GM23338 (cell line): ENCODE data around the gene GPC6.

ENCODE experiments used
- NANOG ChIP-seq: IDR thresholded peaks from 2 replicates; pipeline ENCODE4 v1.6.1; 2016; ENCODE audit warnings: antibody characterized with exemption, borderline replicate concordance
- POLR2AphosphoS5 ChIP-seq: IDR thresholded peaks from 2 replicates; pipeline ENCODE4 v1.6.1; 2016; ENCODE audit warnings: antibody characterized with exemption, low read depth
- TF ChIP-seq, protein P1 (sequence below), 2 experiments: fragments of 200-600 bp in 1 of 2; sonication (generic) in 1 of 2; conservative IDR thresholded peaks; 2 replicates each; pipeline versions ENCODE4 v1.5.1 to v1.6.1; 2016 to 2017; ENCODE audit warnings: antibody characterized with exemption in 2 of 2, low read depth in 2 of 2, mild to moderate bottlenecking in 2 of 2, moderate library complexity in 1 of 2
- TF ChIP-seq, protein P2 (sequence below): IDR thresholded peaks from 2 replicates; pipeline ENCODE4 v1.6.1; 2016; ENCODE audit warnings: antibody characterized with exemption

DNA sequence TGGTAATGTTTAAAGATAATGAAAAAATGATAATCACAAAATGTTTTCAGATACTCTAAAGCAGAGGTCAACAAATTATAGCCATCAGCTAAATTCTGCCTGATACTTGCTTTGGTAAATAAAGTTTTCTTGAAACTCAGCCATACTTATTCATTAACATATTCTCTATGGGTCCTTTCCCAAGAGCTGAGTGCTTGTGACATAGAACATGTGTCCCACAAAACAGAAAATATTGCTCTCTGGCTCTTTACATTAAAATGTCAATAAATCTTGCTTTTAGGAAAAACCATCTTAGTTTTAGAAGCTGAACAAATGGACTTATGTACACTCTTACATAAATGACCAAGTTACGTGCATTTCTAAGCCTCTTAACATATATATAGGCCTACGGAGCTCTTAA is 945.8 kb downstream of the GPC6 start:
- TF ChIP-seq, protein P1, sequence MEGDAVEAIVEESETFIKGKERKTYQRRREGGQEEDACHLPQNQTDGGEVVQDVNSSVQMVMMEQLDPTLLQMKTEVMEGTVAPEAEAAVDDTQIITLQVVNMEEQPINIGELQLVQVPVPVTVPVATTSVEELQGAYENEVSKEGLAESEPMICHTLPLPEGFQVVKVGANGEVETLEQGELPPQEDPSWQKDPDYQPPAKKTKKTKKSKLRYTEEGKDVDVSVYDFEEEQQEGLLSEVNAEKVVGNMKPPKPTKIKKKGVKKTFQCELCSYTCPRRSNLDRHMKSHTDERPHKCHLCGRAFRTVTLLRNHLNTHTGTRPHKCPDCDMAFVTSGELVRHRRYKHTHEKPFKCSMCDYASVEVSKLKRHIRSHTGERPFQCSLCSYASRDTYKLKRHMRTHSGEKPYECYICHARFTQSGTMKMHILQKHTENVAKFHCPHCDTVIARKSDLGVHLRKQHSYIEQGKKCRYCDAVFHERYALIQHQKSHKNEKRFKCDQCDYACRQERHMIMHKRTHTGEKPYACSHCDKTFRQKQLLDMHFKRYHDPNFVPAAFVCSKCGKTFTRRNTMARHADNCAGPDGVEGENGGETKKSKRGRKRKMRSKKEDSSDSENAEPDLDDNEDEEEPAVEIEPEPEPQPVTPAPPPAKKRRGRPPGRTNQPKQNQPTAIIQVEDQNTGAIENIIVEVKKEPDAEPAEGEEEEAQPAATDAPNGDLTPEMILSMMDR (conservative IDR thresholded peaks at IDR 0.05; ENCODE audit: low read depth in 2 of 2): no peak
- no peak for TF ChIP-seq NANOG
- TF ChIP-seq, protein P2, sequence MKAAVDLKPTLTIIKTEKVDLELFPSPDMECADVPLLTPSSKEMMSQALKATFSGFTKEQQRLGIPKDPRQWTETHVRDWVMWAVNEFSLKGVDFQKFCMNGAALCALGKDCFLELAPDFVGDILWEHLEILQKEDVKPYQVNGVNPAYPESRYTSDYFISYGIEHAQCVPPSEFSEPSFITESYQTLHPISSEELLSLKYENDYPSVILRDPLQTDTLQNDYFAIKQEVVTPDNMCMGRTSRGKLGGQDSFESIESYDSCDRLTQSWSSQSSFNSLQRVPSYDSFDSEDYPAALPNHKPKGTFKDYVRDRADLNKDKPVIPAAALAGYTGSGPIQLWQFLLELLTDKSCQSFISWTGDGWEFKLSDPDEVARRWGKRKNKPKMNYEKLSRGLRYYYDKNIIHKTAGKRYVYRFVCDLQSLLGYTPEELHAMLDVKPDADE: no peak
- no peak for TF ChIP-seq POLR2AphosphoS5
